Measurements from ENCODE around the gene AATF.

The AATF gene

DNA sequence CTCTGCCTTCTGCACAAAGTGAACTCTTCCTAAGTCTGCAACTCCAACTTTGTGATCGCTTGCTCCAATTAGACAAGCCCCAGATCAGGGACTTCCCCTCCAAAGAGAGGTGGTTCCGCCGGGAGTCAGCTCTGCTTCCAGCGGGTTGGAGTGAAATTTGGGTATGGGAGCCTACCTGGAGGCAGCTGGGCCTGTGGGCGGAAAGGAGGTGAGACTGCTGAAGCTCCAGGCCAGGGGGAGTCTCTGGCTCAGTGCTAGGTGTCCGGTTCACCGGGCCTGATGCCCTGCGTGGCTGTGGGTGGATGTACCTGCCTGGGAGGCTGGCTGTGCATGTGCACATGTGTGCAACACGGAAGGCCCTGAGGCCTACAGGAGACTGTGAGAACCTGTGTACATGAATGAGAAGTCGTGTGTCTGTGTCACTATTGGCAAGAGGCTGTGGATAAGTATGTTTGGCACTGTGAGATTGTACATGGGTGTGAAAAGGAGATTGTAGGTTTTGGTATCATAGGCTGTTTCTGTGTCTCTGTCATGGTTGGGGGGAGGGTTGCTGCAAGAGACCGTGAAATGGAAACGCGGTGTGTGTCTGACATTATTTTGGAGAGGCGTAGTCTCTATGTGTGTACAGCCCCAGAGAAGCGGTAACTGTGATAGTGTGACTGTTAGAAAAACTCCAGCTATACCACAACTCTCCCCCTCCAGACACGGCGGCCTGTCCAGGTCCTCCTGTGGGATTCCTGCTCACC, 7.3 kb upstream of the AATF start:
- DNase-seq (ENCODE audit: low read depth) = no peak

DNA sequence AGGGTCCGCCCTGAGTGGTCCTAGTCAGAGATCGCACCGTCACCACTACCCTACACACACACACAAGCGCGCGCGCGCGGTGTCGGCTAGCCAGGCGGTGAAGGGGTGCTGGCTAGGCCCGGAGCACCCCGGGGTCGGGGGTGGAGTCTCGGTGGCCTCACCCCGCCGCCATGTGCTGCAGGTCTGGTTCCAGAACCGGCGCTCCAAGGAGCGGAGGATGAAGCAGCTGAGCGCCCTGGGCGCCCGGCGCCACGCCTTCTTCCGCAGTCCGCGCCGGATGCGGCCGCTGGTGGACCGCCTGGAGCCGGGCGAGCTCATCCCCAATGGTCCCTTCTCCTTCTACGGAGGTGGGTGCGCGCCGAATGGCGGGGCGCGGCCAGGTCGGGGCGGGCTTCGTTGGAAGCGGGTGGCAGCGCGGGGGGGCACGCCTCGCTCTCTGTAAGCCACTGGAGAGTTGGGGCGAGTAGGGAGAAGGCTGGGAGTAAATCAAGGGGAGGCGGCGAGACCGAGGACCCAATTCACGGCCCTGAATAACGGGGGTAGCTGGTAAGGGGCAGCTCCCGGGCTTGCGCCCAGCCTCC, 6.6 kb upstream of the AATF start:
- DNase-seq (ENCODE audit: low read depth) = no peak

DNA sequence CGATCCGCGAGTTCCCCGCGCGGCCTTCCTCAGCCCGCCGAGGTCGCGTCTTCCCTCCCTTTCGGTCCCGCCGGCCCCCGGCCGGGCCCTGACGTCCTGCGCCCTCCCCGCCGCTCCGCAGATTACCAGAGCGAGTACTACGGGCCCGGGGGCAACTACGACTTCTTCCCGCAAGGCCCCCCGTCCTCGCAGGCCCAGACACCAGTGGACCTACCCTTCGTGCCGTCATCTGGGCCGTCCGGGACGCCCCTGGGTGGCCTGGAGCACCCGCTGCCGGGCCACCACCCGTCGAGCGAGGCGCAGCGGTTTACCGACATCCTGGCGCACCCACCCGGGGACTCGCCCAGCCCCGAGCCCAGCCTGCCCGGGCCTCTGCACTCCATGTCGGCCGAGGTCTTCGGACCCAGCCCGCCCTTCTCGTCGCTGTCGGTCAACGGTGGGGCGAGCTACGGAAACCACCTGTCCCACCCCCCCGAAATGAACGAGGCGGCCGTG, 6.1 kb upstream of the AATF start:
- no peak for DNase-seq (ENCODE audit: low read depth)

DNA sequence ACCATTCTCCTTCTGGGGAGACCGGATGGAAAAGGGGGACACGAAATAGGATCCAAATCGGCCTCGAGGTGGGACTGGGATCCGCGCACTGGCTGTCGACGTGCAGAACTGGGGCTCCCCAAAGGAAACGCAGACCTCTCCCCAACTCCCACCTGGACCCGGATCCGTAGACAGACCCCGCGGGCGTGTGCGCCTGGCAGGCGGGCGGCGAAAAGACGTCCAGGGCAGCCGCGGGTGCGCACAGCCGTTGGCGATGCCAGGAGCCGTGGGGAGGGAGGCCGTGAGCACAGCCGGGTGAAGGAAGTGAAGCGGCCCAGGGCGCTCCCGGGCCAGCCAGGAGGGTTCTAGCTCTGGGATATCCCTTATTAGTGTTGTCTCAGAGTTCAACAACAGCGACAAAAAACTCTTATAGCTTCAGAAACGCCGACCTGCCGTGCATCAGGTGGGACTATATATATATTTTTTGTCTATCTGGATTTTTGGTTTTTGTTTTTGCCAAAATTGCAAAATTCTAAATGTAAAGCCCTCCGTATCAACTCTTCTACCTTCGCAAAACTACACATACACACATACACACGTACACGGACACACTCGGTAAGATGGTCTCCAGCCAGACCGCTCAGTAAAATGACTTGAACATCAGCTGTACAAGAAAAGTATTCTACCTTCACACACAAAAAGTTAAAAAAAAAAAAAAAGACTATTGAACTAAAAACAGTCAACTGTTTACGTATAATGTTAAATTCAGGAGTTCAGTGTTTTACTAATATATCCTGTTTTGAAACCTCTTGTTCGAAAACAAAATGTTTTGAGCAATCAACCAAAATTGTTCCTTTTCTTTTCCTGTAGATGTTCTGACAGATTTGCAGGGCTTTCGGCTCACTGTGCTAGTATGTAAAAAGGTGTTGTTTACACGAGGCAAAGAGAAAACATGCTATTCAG, 5.2 kb upstream of the AATF start:
- DNase-seq (ENCODE audit: low read depth) = no peak

GRCh38 chr17:36944553-36944952, 4.2 kb upstream of the AATF start:
- DNase-seq (ENCODE audit: low read depth) = no peak

DNA sequence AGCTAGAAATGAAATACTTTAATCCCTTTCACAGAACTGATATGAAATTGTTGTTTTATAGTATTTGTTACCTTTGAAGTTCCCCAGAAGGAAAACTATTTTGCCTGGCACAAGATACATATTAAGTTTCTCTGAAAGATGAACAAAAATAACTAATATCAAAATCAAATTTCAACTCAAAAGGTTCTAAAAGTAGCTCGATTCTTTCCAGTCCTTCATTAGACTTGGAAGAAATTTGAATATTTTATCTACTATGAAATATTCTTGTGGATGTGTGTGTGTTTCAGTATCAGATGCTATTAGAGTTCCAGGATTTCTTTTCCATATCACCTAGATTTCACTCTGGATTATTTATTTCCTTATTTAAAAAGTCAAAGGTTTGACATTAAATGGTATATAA, 3.6 kb upstream of the AATF start:
- DNase-seq (ENCODE audit: low read depth) = no peak

- no peak for DNase-seq (ENCODE audit: low read depth)
Measured at GRCh38 chr17:36945959-36946725, 2.6 kb upstream of the AATF start.

DNA sequence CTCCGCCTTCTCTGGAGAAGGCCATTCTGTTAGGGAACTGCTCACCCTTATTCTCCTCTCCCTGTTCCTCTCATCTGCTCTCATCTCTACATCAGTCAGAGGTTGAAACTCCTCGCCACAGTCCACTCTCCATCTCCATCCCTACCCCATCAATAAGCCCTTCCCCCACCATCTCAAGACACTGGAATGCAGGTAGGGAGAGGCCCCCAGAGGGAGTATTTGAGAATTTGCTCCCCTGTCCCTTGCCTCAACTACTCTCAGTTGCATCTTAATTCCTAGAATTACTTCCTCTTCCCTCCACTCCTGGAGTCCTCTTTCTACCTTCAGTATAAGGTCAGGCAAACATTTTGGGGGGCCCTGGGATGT, 2.0 kb upstream of the AATF start:
- no peak for DNase-seq (ENCODE audit: low read depth)

DNA sequence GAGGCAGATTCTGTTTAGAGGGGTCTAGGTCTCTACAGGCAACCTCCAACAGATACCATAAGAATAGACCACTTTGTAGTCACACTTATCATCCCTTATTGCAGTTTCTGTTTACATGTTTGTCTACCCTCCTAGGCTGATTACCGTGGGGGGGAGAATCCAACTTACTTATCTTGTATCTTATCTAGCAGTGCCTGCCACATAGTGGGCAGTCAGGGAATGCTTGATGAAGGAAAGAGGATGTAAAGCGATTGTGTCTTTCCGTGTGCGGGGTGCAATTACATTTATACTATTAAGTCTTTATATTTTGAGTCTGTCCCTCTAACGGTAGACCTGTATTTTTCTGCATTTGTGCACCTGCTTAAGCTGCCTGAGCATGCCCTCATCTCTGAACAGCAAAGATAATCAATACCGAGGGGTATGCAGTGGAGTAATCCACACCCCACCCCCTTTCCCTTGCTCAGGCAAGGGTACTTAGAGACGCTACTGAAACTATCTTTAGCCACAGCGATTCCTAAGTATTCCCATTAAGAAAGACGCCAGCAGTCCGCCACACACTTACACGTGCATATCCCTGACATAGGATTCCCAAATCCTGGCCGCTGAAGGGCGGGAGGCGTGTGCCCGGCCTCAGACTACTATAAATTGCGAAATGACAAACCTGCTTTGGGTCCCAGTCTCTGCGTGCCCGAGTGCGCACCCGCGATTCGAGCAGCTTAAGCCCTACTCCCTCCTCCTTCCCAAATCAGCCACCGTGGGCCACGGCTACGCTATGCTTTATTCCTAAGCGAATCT, 635 bp upstream of the AATF start:
- no peak for DNase-seq (ENCODE audit: low read depth)

DNA sequence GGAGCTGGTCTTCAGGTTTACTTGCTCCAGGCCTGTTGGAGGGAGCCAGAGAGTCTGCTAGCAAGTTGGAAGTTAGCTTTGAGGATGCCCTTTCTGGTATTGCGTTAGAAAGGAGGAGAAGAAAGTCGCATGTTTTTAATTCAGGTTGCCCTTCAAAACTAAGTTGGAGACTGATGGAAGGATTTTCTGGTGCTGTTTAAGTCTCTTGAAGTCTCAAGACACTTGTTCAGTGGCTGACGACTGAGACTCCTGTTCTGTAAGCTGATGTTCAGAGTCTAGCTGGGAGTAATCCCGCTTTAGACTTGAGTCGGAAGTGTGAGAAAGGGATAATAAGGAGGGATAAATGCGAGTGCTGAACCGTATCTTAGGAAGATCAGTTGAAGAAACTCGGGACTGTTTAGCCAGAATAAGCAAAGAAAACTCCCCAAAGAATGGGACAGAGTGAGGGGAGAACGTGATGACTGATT, 740 bp downstream of the AATF start:
- no peak for DNase-seq (ENCODE audit: low read depth)

- no peak for DNase-seq (ENCODE audit: low read depth)
Measured at GRCh38 chr17:36950027-36950426, 1.3 kb downstream of the AATF start.

DNA sequence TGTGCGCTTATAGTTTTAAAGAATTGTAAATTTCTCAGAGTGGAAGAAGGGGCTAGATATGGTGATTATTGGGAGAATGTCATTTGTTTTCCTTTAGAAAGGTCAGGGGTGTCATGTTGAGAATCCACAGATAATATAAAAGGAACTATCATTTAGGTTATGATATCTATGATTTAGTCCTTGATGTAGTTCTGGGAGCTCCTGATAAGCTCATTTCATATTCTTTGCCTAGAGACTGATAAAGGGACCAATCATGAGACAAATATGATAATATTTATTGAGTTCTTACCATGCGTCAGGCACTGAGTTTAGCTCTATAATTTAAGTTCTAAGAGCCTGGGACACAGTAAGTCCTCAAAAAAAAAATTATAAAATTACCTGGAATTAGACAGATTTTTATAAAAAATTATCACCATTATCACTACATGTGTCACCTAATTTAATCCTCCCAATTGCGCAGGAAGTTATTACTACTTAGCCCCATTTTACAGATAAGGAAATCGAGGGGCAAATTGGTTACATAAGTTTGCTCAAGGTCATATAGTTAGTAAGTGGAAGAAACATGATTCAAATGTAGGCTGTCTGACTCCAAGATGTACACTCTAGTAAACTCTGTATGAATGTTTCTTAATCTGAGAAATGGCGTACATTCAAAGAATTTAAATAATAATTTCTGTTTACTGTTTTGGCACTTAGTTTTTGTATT, 2.5 kb downstream of the AATF start:
- DNase-seq (ENCODE audit: low read depth) = no peak

DNA sequence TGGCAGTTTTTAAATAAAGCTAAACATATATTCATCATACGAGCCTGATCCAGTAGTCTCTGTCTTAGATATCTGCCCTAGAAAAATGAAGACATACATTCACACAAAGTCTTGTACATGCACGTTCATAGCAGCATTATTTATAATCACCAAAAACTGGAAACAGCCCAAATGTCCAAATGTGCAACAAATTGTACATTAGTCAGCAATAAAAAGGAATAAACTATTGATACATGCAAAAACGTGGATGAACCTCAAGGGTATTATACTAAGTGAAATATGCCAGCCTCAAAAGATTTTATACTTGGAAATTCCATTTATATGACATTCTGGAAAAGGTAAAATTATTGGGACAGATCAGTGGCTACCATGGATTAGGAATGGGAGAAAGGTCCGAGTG, 22.8 kb downstream of the AATF start:
- no peak for DNase-seq (ENCODE audit: low read depth)

DNA sequence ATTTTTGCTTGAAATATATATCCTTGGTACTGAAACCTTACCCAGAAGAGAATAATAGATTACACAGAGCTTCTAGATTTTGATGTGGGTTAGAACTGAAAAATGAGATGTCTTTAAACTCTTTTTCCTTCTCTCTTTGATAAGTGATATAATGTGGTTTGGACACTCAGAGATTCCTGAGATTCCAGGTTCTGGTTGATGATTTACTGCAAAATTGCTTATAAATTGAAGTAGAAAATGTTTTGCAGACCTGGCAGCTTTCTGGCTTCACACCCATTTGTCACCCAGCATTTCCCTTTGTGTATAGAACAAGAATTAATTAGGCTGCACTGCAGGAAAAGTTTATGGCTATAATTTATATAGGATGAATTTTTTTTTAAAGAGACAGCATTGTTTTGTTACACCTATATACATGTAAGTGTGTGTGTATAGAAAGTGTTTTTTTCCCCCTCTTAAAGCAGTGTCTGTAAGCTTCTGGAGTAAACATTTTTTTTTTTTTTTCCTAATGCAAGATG, 23.5 kb downstream of the AATF start:
- no peak for DNase-seq (ENCODE audit: low read depth)

DNA sequence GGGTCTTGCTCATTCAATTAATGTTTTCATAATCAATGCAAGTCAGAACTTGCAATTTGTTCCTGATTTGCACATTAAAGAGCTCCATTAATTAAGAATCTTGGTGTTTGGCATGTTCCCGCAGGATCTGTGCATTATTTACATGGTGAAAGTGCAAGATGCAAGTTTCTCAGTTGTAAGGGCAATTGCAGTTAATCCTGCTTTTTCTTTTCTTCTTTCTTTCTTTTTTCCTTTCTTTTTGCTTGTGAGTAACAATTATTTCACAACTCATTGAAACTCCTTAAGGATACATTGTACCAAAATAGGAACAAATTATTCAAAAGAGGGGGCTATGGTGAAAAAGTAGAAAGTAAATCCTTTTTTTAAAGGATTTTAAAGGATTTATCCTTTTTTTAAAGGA, 24.2 kb downstream of the AATF start:
- DNase-seq (ENCODE audit: low read depth) = no peak

GRCh38 chr17:36975922-36976515, 27.3 kb downstream of the AATF start:
- DNase-seq (ENCODE audit: low read depth) = no peak

DNA sequence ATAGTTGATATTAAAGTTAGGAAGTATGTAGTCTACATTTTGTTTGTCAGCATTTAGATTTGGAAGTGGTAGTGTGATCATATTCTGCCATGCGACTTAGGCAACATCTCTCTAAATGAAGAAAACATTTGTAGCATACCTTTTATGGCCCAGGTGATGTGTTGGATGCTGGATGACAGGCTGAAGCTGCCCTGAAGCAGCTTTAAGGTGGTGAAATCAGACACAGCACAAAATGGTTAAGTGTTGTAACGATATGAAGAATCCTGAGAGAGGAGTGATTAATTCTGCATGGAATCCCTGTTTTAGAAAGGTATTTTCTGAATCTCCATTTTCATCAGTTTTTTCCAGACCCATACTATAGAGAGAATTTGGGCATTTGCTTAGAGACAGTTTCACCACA, 28.3 kb downstream of the AATF start:
- no peak for DNase-seq (ENCODE audit: low read depth)

DNA sequence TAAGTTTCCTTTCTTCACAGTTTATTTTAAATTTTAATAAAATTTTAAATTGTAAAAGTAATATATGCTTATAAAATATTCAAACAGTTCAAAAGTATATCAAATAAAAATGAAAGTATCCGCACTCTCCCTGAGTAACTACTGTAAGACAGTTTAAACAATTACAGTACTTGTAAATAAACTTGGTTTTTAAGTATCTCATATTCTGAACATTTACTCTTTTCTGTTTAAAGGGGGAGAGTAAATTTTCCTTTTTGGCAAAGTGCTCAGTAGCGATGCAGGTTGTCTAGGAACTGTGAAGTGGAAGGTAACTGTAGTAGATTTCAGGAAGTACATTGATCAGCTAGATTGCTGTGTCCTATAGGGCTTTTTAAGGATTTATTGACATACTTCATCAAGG, 28.8 kb downstream of the AATF start:
- no peak for DNase-seq (ENCODE audit: low read depth)

GRCh38 chr17:36978810-36979564, 30.2 kb downstream of the AATF start:
- DNase-seq (ENCODE audit: low read depth) = no peak

Measured in activated T-cell treated with anti-CD3 and anti-CD28 coated beads for 24 hours (primary cell).